ENCODE measurements around the gene PA2G4. TPM values are rescaled to one million over a fixed set of nuclear protein-coding genes. Genes with fewer than 3 reads are reported as not detected.
A peak's percentile ranks its signal among the peaks of the same experiment; 100 is the strongest.

PA2G4 gene
- total RNA-seq, 1 experiment from 2014 or later, result 205 TPM

DNA sequence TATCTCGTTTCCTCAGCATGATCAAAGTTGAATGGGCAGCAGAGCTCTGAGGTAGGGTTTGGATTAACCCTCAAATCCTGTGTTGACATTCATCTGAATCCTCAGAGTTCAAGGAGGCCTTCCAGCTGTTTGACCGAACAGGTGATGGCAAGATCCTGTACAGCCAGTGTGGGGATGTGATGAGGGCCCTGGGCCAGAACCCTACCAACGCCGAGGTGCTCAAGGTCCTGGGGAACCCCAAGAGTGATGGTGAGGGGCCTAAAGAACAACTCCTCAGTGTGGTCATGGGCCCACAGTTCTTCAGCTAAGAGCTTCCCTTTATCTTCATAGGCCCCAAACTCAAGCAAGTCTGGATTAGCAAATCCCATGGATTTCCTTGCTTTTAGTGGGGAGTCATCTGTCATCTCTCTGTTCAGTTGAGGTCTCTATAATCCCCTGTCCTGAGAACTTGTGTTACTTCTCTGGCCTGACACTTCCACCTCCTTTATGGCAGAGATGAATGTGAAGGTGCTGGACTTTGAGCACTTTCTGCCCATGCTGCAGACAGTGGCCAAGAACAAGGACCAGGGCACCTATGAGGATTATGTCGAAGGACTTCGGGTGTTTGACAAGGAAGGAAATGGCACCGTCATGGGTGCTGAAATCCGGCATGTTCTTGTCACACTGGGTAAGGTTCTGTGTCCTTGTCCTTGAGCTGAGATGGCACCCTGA is 55.3 kb downstream of the PA2G4 start:
- POLR2A ChIA-PET, result interaction anchor here (0.6 to 7.6 kb wide), 23 partner anchors 10 to 475 kb away, joined by 3 to 146 read pairs (median 6); partner anchors contain the start of genes CNPY2, COQ10A, ESYT1 and PA2G4
- intact Hi-C loops (cut with micrococcal nuclease), result no loop called here

DNA sequence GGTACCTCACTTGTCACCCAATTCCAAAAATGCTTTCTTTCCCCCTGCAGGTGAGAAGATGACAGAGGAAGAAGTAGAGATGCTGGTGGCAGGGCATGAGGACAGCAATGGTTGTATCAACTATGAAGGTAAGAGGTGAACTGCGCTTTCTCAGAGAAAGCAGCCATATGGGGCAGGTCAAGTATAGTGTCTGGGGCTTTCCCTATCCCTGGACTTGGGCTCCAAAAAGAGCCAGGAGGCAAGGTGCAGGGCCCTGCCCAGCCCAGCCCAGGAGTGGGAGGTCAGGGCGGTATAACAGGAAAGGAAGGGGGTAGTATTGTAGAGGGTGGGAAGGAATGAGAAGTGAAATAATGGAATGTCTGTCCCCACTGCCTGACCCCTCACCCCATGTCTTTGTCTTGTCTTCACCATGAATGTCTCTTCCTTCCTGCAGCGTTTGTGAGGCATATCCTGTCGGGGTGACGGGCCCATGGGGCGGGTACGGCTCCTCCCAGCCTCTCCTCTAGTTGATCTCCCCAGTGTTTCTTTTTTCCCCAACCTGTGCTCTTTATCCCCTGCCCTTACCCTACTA is 55.9 kb downstream of the PA2G4 start:
- H3K36me3 Mint-ChIP-seq (ENCODE audit: insufficient read depth, unreplicated experiment), result peaks cover 81% of the 10 kb centered on the region

More for the DNA sequence above, 55.3 kb downstream of the PA2G4 start:
- Mint-ChIP-seq H3K9me3 (ENCODE audit: unreplicated experiment) (no peaks in the 10 kb centered on the region), H3K36me3 (ENCODE audit: insufficient read depth, unreplicated experiment) (peaks cover 79% of the 10 kb centered on the region), H3K27ac (ENCODE audit: low read depth, unreplicated experiment) (peak overlapping the region; percentile 100), H3K27me3 (ENCODE audit: insufficient read depth, unreplicated experiment) (no peaks in the 10 kb centered on the region), H3K4me1 (ENCODE audit: insufficient read depth, unreplicated experiment) (peaks cover 26% of the 10 kb centered on the region), H3K4me3 (ENCODE audit: unreplicated experiment) (peak overlapping the region; percentile 97)
- DNase-seq (ENCODE audit: unreplicated experiment), result no peak
- BruUV-seq (replicated peaks), result no TSS peak
- CTCF ChIA-PET, result interaction anchor here (0.5 to 6.1 kb wide), 8 partner anchors 12 to 1549 kb away, joined by 3 to 36 read pairs (median 6); partner anchors contain the start of genes SMARCC2 and ZC3H10
- TF ChIP-seq, protein P1, sequence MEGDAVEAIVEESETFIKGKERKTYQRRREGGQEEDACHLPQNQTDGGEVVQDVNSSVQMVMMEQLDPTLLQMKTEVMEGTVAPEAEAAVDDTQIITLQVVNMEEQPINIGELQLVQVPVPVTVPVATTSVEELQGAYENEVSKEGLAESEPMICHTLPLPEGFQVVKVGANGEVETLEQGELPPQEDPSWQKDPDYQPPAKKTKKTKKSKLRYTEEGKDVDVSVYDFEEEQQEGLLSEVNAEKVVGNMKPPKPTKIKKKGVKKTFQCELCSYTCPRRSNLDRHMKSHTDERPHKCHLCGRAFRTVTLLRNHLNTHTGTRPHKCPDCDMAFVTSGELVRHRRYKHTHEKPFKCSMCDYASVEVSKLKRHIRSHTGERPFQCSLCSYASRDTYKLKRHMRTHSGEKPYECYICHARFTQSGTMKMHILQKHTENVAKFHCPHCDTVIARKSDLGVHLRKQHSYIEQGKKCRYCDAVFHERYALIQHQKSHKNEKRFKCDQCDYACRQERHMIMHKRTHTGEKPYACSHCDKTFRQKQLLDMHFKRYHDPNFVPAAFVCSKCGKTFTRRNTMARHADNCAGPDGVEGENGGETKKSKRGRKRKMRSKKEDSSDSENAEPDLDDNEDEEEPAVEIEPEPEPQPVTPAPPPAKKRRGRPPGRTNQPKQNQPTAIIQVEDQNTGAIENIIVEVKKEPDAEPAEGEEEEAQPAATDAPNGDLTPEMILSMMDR (IDR thresholded peaks at IDR 0.05; ENCODE audit: unreplicated experiment), result no peak

DNA sequence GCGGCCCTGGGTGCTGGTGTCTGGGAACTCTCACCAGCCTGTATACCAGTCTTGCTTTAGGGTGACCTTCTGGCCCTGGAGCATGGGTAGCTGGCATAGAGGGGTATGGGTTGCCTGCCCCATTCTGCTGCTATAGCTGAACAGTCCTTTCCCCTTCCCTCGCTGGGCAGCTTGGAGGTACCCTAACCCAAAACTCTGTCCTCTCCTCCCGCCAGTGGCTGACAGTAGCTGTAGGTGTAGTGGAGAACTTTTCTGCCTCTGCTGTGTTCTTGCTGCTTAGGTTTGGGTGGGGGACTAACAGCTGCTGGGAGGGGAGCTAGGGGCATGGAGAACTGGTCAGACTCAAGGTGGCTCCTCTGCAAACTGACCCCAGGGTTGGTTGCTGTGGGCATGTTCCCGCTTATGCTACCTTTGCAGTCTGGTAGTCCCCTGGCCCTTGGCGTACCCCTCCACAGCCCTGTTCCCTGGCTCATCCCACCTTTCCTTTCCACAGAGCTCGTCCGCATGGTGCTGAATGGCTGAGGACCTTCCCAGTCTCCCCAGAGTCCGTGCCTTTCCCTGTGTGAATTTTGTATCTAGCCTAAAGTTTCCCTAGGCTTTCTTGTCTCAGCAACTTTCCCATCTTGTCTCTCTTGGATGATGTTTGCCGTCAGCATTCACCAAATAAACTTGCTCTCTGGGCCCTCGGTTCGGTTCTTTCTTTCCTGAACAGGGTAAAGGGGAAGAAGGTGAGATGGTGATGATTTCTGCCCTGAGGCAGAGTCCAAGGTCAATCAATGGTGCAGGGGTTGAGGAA is 56.7 kb downstream of the PA2G4 start:
- intact Hi-C loops (cut with micrococcal nuclease), result no loop called here
- Mint-ChIP-seq H3K4me3 (ENCODE audit: unreplicated experiment) (peak overlapping the region; percentile 97), H3K36me3 (ENCODE audit: insufficient read depth, unreplicated experiment) (peaks cover 83% of the 10 kb centered on the region), H3K9me3 (ENCODE audit: unreplicated experiment) (no peaks in the 10 kb centered on the region), H3K27ac (ENCODE audit: low read depth, unreplicated experiment) (peak overlapping the region; percentile 100), H3K27me3 (ENCODE audit: insufficient read depth, unreplicated experiment) (no peaks in the 10 kb centered on the region), H3K4me1 (ENCODE audit: insufficient read depth, unreplicated experiment) (peaks cover 26% of the 10 kb centered on the region)
- TF ChIP-seq, protein P1 (IDR thresholded peaks at IDR 0.05; ENCODE audit: unreplicated experiment), result no peak
- no TSS peak for BruUV-seq (replicated peaks)
- DNase-seq (ENCODE audit: unreplicated experiment), result no peak
- POLR2A ChIA-PET, result interaction anchor here (0.6 to 7.6 kb wide), 10 partner anchors 8 to 231 kb away, joined by 3 to 146 read pairs (median 11); partner anchors contain the start of genes ESYT1, MYL6B, RPL41 and SMARCC2
- CTCF ChIA-PET, result interaction anchor here (1.1 to 6.1 kb wide), 7 partner anchors 15 to 61 kb away, joined by 3 to 36 read pairs (median 3); partner anchors contain the start of genes ESYT1, RNF41, SMARCC2 and ZC3H10

More for the DNA sequence above, 55.9 kb downstream of the PA2G4 start:
- BruUV-seq (replicated peaks), result no TSS peak
- no peak for DNase-seq (ENCODE audit: unreplicated experiment)
- TF ChIP-seq, protein P1 (IDR thresholded peaks at IDR 0.05; ENCODE audit: unreplicated experiment), result no peak
- POLR2A ChIA-PET, result interaction anchor here (0.7 to 7.6 kb wide), 12 partner anchors 9 to 230 kb away, joined by 3 to 146 read pairs (median 12); partner anchors contain the start of genes COQ10A, ESYT1, MYL6B and RNF41
- Mint-ChIP-seq H3K27ac (ENCODE audit: low read depth, unreplicated experiment) (peak overlapping the region; percentile 100), H3K4me3 (ENCODE audit: unreplicated experiment) (peak overlapping the region; percentile 97), H3K27me3 (ENCODE audit: insufficient read depth, unreplicated experiment) (no peaks in the 10 kb centered on the region), H3K4me1 (ENCODE audit: insufficient read depth, unreplicated experiment) (peaks cover 26% of the 10 kb centered on the region), H3K9me3 (ENCODE audit: unreplicated experiment) (no peaks in the 10 kb centered on the region)
- intact Hi-C loops (cut with micrococcal nuclease), result no loop called here
- CTCF ChIA-PET, result interaction anchor here (1.1 to 6.1 kb wide), 6 partner anchors 24 to 41 kb away, joined by 3 to 36 read pairs (median 10); partner anchors contain the start of genes ESYT1, SMARCC2 and ZC3H10

All from MCF 10A (cell line).